GM23248 (cell line): ENCODE results near the gene HECTD1.

Experiments
- EZH2 ChIP-seq: fragments of 200-600 bp; sonication (generic); IDR thresholded peaks from 2 replicates; pipeline ENCODE4 v1.6.1; 2018; ENCODE audit warnings: antibody characterized with exemption, mild to moderate bottlenecking; ENCODE audit not compliant: insufficient read depth, poor library complexity, severe bottlenecking
- EZH2phosphoT487 ChIP-seq: fragments of 200-600 bp; sonication (generic); IDR thresholded peaks from 2 replicates; pipeline ENCODE4 v1.6.1; 2018; ENCODE audit warnings: antibody characterized with exemption, moderate library complexity, mild to moderate bottlenecking, low read depth; ENCODE audit not compliant: insufficient read depth

DNA sequence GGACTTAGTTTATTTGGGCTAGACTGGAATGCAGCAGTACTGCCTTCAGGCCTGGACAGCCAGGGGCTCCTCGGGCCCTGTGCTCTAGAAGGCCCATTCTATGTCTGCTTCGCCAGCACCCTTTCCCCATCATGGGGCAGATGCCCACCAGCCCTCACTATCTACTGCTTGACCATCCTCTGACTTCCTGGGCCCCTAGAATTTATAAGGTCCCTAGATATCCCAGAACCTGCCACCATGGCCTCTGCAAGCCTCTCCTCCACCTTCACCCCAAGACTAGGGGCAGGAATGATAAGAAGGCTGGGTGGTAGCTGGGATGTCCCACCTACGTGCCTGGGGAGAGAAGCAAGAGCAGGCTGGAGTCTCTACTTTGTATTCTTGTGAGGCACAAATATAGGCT lies 122.6 kb downstream of the HECTD1 start:
- no peak for TF ChIP-seq EZH2
- no peak for TF ChIP-seq EZH2phosphoT487
